Karpas-422 (cell line): Measurements from ENCODE around the gene GAS7. TPM values are rescaled to one million over a fixed set of nuclear protein-coding genes. Genes with fewer than 3 reads are reported as not detected.

Experiments used
- DNase-seq: peaks from one replicate; pipeline ENCODE4 v3.0.0-alpha.2; 2015
- H2AFZ ChIP-seq: fragments of 200-600 bp; sonication (generic); 2 replicates; pipeline ENCODE4 v1.6.1; 2014; ENCODE audit warnings: antibody characterized with exemption, low read length, mixed read lengths
- H3K27ac ChIP-seq: fragments of 200-600 bp; sonication (generic); 2 replicates; pipeline ENCODE4 v1.5.1; 2014; ENCODE audit warnings: mild to moderate bottlenecking, low read length, moderate library complexity
- H3K27me3 ChIP-seq: fragments of 200-600 bp; sonication (generic); 2 replicates; pipeline ENCODE4 v1.6.1; 2014; ENCODE audit warnings: low read length, mixed read lengths
- H3K36me3 ChIP-seq: fragments of 200-600 bp; sonication (generic); 2 replicates; pipeline ENCODE4 v1.6.1; 2014; ENCODE audit warnings: low read length, mixed read lengths; ENCODE audit not compliant: insufficient read depth
- H3K4me1 ChIP-seq: fragments of 200-600 bp; sonication (generic); 2 replicates; pipeline ENCODE4 v1.6.1; 2014; ENCODE audit warnings: mild to moderate bottlenecking, low read length, mixed read lengths
- H3K4me2 ChIP-seq: fragments of 200-600 bp; sonication (generic); 2 replicates; pipeline ENCODE4 v1.6.1; 2014; ENCODE audit warnings: low read length, low read depth, mild to moderate bottlenecking; ENCODE audit not compliant: poor library complexity, severe bottlenecking
- H3K4me3 ChIP-seq: fragments of 200-600 bp; sonication (generic); 2 replicates; pipeline ENCODE4 v1.5.1; 2014; ENCODE audit warnings: mild to moderate bottlenecking, antibody characterized with exemption, low read length, mixed read lengths
- H3K79me2 ChIP-seq: fragments of 200-600 bp; sonication (generic); 2 replicates; pipeline ENCODE4 v1.6.1; 2014; ENCODE audit warnings: mild to moderate bottlenecking, low read length, mixed read lengths
- H3K9ac ChIP-seq: fragments of 200-600 bp; sonication (generic); 2 replicates; pipeline ENCODE4 v1.6.0; 2014; ENCODE audit warnings: low read length
- H3K9me2 ChIP-seq: fragments of 200-600 bp; sonication (generic), shearing (Covaris generic); replicated peaks from 2 replicates; pipeline ENCODE4 v1.6.0; 2014; ENCODE audit warnings: mild to moderate bottlenecking, low read length, moderate library complexity; ENCODE audit not compliant: insufficient read depth
- H3K9me3 ChIP-seq: fragments of 300-700, 200-600 bp; sonication (generic); 2 replicates; pipeline ENCODE4 v1.6.1; 2014; ENCODE audit warnings: low read length, mixed read lengths
- H4K20me1 ChIP-seq: fragments of 200-600 bp; sonication (generic); 2 replicates; pipeline ENCODE4 v1.6.1; 2014; ENCODE audit warnings: mild to moderate bottlenecking, antibody characterized with exemption, low read length, low read depth; ENCODE audit not compliant: insufficient read depth
- total RNA-seq: library from RNA; depleted of rRNA; stranded (reverse); fragments of >200 nt; shearing (Covaris generic); gene quantifications from 2 replicates; pipeline ENCODE4 v1.2.3, GENCODE V29; 2014; ENCODE audit warnings: low replicate concordance

The GAS7 gene
- total RNA-seq, 1 experiment from 2014 or later: 79.9 TPM

GRCh38 chr17:10226930-10227695, 28.7 kb upstream of the GAS7 start:
- DNase-seq: peak; percentile 90
- H3K9me2 ChIP-seq: no peaks in the 10 kb centered on the region
- H3K79me2 ChIP-seq: no peaks in the 10 kb centered on the region
- H3K27ac ChIP-seq: no peak overlapping the region
- no peaks in the 10 kb centered on the region for H4K20me1 ChIP-seq
- H3K9me3 ChIP-seq: peaks cover 4% of the 10 kb centered on the region; the same call in 1 of the 2 replicates
- H2AFZ ChIP-seq: no peak overlapping the region
- peak overlapping the region; percentile 31; the same call in 1 of the 2 replicates for H3K9ac ChIP-seq
- no peaks in the 10 kb centered on the region for H3K36me3 ChIP-seq
- H3K4me1 ChIP-seq: peaks cover 38% of the 10 kb centered on the region
- no peaks in the 10 kb centered on the region for H3K27me3 ChIP-seq
- H3K4me3 ChIP-seq: no peak overlapping the region
- peak overlapping the region; percentile 18 for H3K4me2 ChIP-seq

- no peaks in the 10 kb centered on the region for H3K36me3 ChIP-seq
- H3K4me3 ChIP-seq: peak overlapping the region; percentile 9; the same call in 1 of the 2 replicates
- peaks cover 4% of the 10 kb centered on the region; the same call in 1 of the 2 replicates for H3K9me3 ChIP-seq
- peak overlapping the region; percentile 85 for H2AFZ ChIP-seq
- H3K27ac ChIP-seq: peak overlapping the region; percentile 67
- peak overlapping the region; percentile 41 for H3K9ac ChIP-seq
- H3K9me2 ChIP-seq: no peaks in the 10 kb centered on the region
- peak overlapping the region; percentile 60 for H3K4me2 ChIP-seq
- peaks cover 36% of the 10 kb centered on the region for H3K4me1 ChIP-seq
- H4K20me1 ChIP-seq: no peaks in the 10 kb centered on the region
- H3K79me2 ChIP-seq: no peaks in the 10 kb centered on the region
- no peaks in the 10 kb centered on the region for H3K27me3 ChIP-seq
- peak; percentile 77 for DNase-seq
Measured at GRCh38 chr17:10224582-10225195, 26.3 kb upstream of the GAS7 start.

GRCh38 chr17:10219193-10219592, 20.8 kb upstream of the GAS7 start:
- Histone ChIP-seq H3K36me3 (no peaks in the 10 kb centered on the region), H3K9ac (no peak overlapping the region), H4K20me1 (no peaks in the 10 kb centered on the region), H3K4me2 (no peak overlapping the region), H3K4me1 (peaks cover 5% of the 10 kb centered on the region), H3K27me3 (no peaks in the 10 kb centered on the region), H2AFZ (no peak overlapping the region), H3K27ac (no peak overlapping the region), H3K9me3 (peaks cover 4% of the 10 kb centered on the region; the same call in 1 of the 2 replicates), H3K4me3 (no peak overlapping the region), H3K79me2 (no peaks in the 10 kb centered on the region), H3K9me2 (no peaks in the 10 kb centered on the region)
- no peak for DNase-seq

GRCh38 chr17:10217916-10218315, 19.5 kb upstream of the GAS7 start:
- H3K27ac ChIP-seq: no peak overlapping the region
- H3K27me3 ChIP-seq: no peaks in the 10 kb centered on the region
- peak; percentile 62 for DNase-seq
- H3K9me2 ChIP-seq: no peaks in the 10 kb centered on the region
- H4K20me1 ChIP-seq: no peaks in the 10 kb centered on the region
- no peaks in the 10 kb centered on the region for H3K36me3 ChIP-seq
- H3K9ac ChIP-seq: no peak overlapping the region
- peaks cover 2% of the 10 kb centered on the region; the same call in 1 of the 2 replicates for H3K9me3 ChIP-seq
- no peak overlapping the region for H3K4me3 ChIP-seq
- no peak overlapping the region for H3K4me2 ChIP-seq
- H3K79me2 ChIP-seq: no peaks in the 10 kb centered on the region
- peaks cover 3% of the 10 kb centered on the region for H3K4me1 ChIP-seq
- no peak overlapping the region for H2AFZ ChIP-seq

- no peak overlapping the region for H2AFZ ChIP-seq
Measured at GRCh38 chr17:10216213-10216938, 18.0 kb upstream of the GAS7 start.

GRCh38 chr17:10215286-10215685, 16.9 kb upstream of the GAS7 start:
- no peaks in the 10 kb centered on the region for H3K4me1 ChIP-seq
- no peak for DNase-seq
- no peak overlapping the region for H3K4me2 ChIP-seq

More at GRCh38 chr17:10216213-10216938, 18.0 kb upstream of the GAS7 start:
- H3K79me2 ChIP-seq: no peaks in the 10 kb centered on the region
- H3K36me3 ChIP-seq: no peaks in the 10 kb centered on the region
- H3K4me3 ChIP-seq: no peak overlapping the region
- H3K4me1 ChIP-seq: peaks cover 3% of the 10 kb centered on the region
- H3K4me2 ChIP-seq: no peak overlapping the region
- no peak overlapping the region for H3K9ac ChIP-seq
- no peaks in the 10 kb centered on the region for H3K9me2 ChIP-seq
- H3K27me3 ChIP-seq: no peaks in the 10 kb centered on the region
- H4K20me1 ChIP-seq: no peaks in the 10 kb centered on the region
- no peak for DNase-seq
- no peak overlapping the region for H3K27ac ChIP-seq
- H3K9me3 ChIP-seq: no peaks in the 10 kb centered on the region

GRCh38 chr17:10211666-10212065, 13.3 kb upstream of the GAS7 start:
- DNase-seq: no peak
- Histone ChIP-seq H3K9me3 (no peaks in the 10 kb centered on the region), H3K4me1 (peaks cover 18% of the 10 kb centered on the region), H3K9ac (no peak overlapping the region), H3K27me3 (no peaks in the 10 kb centered on the region), H3K79me2 (no peaks in the 10 kb centered on the region), H3K4me2 (no peak overlapping the region), H2AFZ (no peak overlapping the region), H3K9me2 (no peaks in the 10 kb centered on the region), H3K27ac (no peak overlapping the region), H4K20me1 (no peaks in the 10 kb centered on the region), H3K36me3 (no peaks in the 10 kb centered on the region), H3K4me3 (no peak overlapping the region)

More at GRCh38 chr17:10215286-10215685, 16.9 kb upstream of the GAS7 start:
- no peaks in the 10 kb centered on the region for H3K79me2 ChIP-seq
- H4K20me1 ChIP-seq: no peaks in the 10 kb centered on the region
- no peak overlapping the region for H2AFZ ChIP-seq
- H3K27ac ChIP-seq: no peak overlapping the region
- H3K9me3 ChIP-seq: no peaks in the 10 kb centered on the region
- no peak overlapping the region for H3K9ac ChIP-seq
- no peaks in the 10 kb centered on the region for H3K36me3 ChIP-seq
- no peaks in the 10 kb centered on the region for H3K27me3 ChIP-seq
- no peak overlapping the region for H3K4me3 ChIP-seq
- no peaks in the 10 kb centered on the region for H3K9me2 ChIP-seq

GRCh38 chr17:10210151-10210574, 11.8 kb upstream of the GAS7 start:
- Histone ChIP-seq H3K4me2 (no peak overlapping the region), H3K27ac (no peak overlapping the region), H4K20me1 (no peaks in the 10 kb centered on the region), H2AFZ (no peak overlapping the region), H3K79me2 (no peaks in the 10 kb centered on the region), H3K27me3 (no peaks in the 10 kb centered on the region), H3K9me3 (peaks cover 9% of the 10 kb centered on the region), H3K9me2 (no peaks in the 10 kb centered on the region), H3K4me3 (no peak overlapping the region), H3K9ac (no peak overlapping the region), H3K4me1 (peaks cover 18% of the 10 kb centered on the region), H3K36me3 (peaks cover 3% of the 10 kb centered on the region; the same call in 1 of the 2 replicates)
- no peak for DNase-seq
